ENCODE data around the gene ARFGEF2. TPM values are rescaled to one million over a fixed set of nuclear protein-coding genes. Genes with fewer than 3 reads are reported as not detected.

The ARFGEF2 gene
- total and polyA plus RNA-seq, 2 of the 8 experiments (the other 6 are each of a cell fraction or from before 2014, with no cell fraction given) = 8.1 to 21.8 TPM

- POLR2A ChIA-PET (ENCODE audit: partially characterized antibody) = no interaction called here
- TF ChIP-seq MAFK (IDR thresholded peaks at IDR 0.05; ENCODE audit: low read depth, low read length) (no peak), KDM5A (IDR thresholded peaks at IDR 0.05; ENCODE audit: low read length) (no peak), BRCA1 (IDR thresholded peaks at IDR 0.05; ENCODE audit: low read depth, low read length) (no peak), POU5F1 (IDR thresholded peaks at IDR 0.05; ENCODE audit: low read depth, low read length) (no peak), KDM1A (IDR thresholded peaks at IDR 0.05; ENCODE audit: borderline replicate concordance, low read length) (no peak), YY1 (IDR thresholded peaks at IDR 0.05; ENCODE audit: low read depth, low read length) (no peak), JUN (IDR thresholded peaks at IDR 0.05; ENCODE audit: low read depth, low read length) (no peak), E2F6 (IDR thresholded peaks at IDR 0.05) (no peak), TCF12 (IDR thresholded peaks at IDR 0.05; ENCODE audit: low read depth, low read length) (no peak), SAP30 (IDR thresholded peaks at IDR 0.05; ENCODE audit: insufficient read depth, insufficient replicate concordance, low read length) (no peak), GABPA (IDR thresholded peaks at IDR 0.05; ENCODE audit: borderline replicate concordance, insufficient read depth, low read length) (no peak), SP1 (IDR thresholded peaks at IDR 0.05; ENCODE audit: low read depth, low read length) (no peak), EGR1 (IDR thresholded peaks at IDR 0.05; ENCODE audit: borderline replicate concordance, low read depth, low read length) (no peak), ASH2L (IDR thresholded peaks at IDR 0.05; ENCODE audit: low read length) (no peak), PHF8 (conservative IDR thresholded peaks at IDR 0.05; ENCODE audit: low read depth, low read length) (no peak)
Measured at GRCh38 chr20:48957533-48957932, 36.0 kb downstream of the ARFGEF2 start.

More at GRCh38 chr20:48957533-48957932, 36.0 kb downstream of the ARFGEF2 start:
- Histone ChIP-seq H3K4me2 (ENCODE audit: insufficient read depth in 1 of 2, low read depth in 2 of 2, low read length in 2 of 2) (no peak overlapping the region), H3K79me1 (ENCODE audit: low read depth, low read length) (no peaks in the 10 kb centered on the region), H3K9me3 (ENCODE audit: insufficient read depth in 2 of 2, low read depth in 1 of 2, low read length in 1 of 2) (no peaks in the 10 kb centered on the region), H4K8ac (ENCODE audit: extremely low read depth, insufficient read depth, low read length) (no peak overlapping the region), H3K79me2 (ENCODE audit: control insufficient read depth in 1 of 2, insufficient read depth in 2 of 2, low read length in 2 of 2) (no peaks in the 10 kb centered on the region), H3K4me1 (replicated peaks in 1 of 4; ENCODE audit: control insufficient read depth in 3 of 4, insufficient read depth in 4 of 4, low read length in 3 of 4) (no peaks in the 10 kb centered on the region), H2BK20ac (ENCODE audit: low read length) (no peak overlapping the region), H3K27me3 (replicated peaks in 1 of 4; ENCODE audit: control insufficient read depth in 3 of 4, extremely low read depth in 1 of 4, insufficient read depth in 3 of 4, low read length in 3 of 4) (no peaks in the 10 kb centered on the region), H3K56ac (replicated peaks; ENCODE audit: insufficient read length, low read depth, low read length) (no peak overlapping the region), H3K27ac (ENCODE audit: low read depth, low read length) (no peak overlapping the region), H3K9ac (replicated peaks in 1 of 4; ENCODE audit: extremely low read depth in 1 of 4, low read depth in 3 of 4, low read length in 3 of 4) (no peak overlapping the region), H2BK15ac (ENCODE audit: low read length) (no peak overlapping the region), H2BK5ac (ENCODE audit: low read depth, low read length) (no peak overlapping the region), H3K4me3 (ENCODE audit: extremely low read depth in 1 of 4, insufficient read depth in 2 of 4, low read depth in 3 of 4, low read length in 4 of 4) (no peak overlapping the region), H3K36me3 (ENCODE audit: control insufficient read depth in 2 of 4, insufficient read depth in 4 of 4, low read length in 3 of 4) (peaks cover 16 to 37% (median 32%) of the 10 kb centered on the region in 4 experiments), H2BK120ac (replicated peaks; ENCODE audit: low read depth, low read length) (no peak overlapping the region), H3K18ac (ENCODE audit: extremely low read depth, low read length) (no peak overlapping the region), H2AK5ac (ENCODE audit: low read depth, low read length) (no peak overlapping the region), H2BK12ac (ENCODE audit: low read depth, low read length) (no peak overlapping the region), H2AFZ (ENCODE audit: low read length) (no peak overlapping the region), H3K14ac (ENCODE audit: insufficient read length) (no peak overlapping the region), H4K5ac (ENCODE audit: insufficient read length, low read depth, low read length) (no peak overlapping the region), H4K20me1 (replicated peaks in 1 of 2; ENCODE audit: control insufficient read depth in 1 of 2, insufficient read depth in 2 of 2, low read length in 2 of 2) (peaks cover 0 to under 1% of the 10 kb centered on the region in 2 experiments), H3K4ac (replicated peaks; ENCODE audit: insufficient read length, low read depth, low read length) (no peak overlapping the region), H3K23ac (ENCODE audit: insufficient read length) (no peak overlapping the region), H4K91ac (replicated peaks; ENCODE audit: insufficient read length, low read length) (no peak overlapping the region), H3K23me2 (ENCODE audit: low read depth, low read length) (no peaks in the 10 kb centered on the region)
- DNase-seq (ENCODE audit: low read depth in 1 of 2, low spot score in 2 of 2) (no peak), FAIRE-seq (no peak)
- CTCF ChIA-PET (ENCODE audit: partially characterized antibody) = interaction anchor here (0.6 to 1.4 kb wide), 3 partner anchors 8 to 167 kb away, joined by 3 to 4 read pairs (median 3); no protein-coding TSS in a partner anchor
- WGBS, 2 experiments (ENCODE audit: extremely low coverage in 1 of 2, insufficient coverage in 1 of 2, insufficient read length in 1 of 2, insufficient replicate concordance in 2 of 2, low coverage in 1 of 2, low lambda C conversion rate in 2 of 2, missing lambda C conversion rate in 1 of 2) = 80% methylated on average over 2 of the region's 2 CpGs; no CpG with 5 or more reads in 1 of the 2 experiments

Measured in H1 (cell line).